Tibial nerve (tissue), 4 donors: Measurements from ENCODE around the gene TRIP11. TPM values are rescaled to one million over a fixed set of nuclear protein-coding genes. Genes with fewer than 3 reads are reported as not detected.

ENCODE experiments used
- DNase-seq, 2 donors: peaks; one replicate each; pipeline ENCODE4 v3.0.0-alpha.2; 2019; ENCODE audit warnings: low spot score in 2 of 2
- H3K27ac ChIP-seq, 4 donors: fragments of 200-600 bp; sonication (generic) in 3 of 4; one replicate each; pipeline ENCODE4 v1.5.1; 2017 to 2019; ENCODE audit warnings: mild to moderate bottlenecking in 1 of 4
- H3K27me3 ChIP-seq, 2 donors: fragments of 200-600 bp; sonication (generic) in 1 of 2; one replicate each; pipeline versions ENCODE4 v1.5.1 to v1.6.0; 2017 to 2019
- H3K36me3 ChIP-seq, 3 donors: fragments of 200-600 bp; sonication (generic); one replicate each; pipeline ENCODE4 v1.5.1; 2018 to 2019
- H3K4me1 ChIP-seq, 4 donors: fragments of 200-600 bp; sonication (generic) in 3 of 4; one replicate each; pipeline ENCODE4 v1.5.1; 2017 to 2019
- H3K4me3 ChIP-seq, 4 donors: fragments of 200-600 bp; sonication (generic) in 3 of 4; one replicate each; pipeline ENCODE4 v1.5.1; 2017 to 2019; ENCODE audit warnings: mild to moderate bottlenecking in 1 of 4, moderate library complexity in 1 of 4
- H3K9me3 ChIP-seq, 4 donors: fragments of 200-600 bp; sonication (generic) in 3 of 4; one replicate each; pipeline ENCODE4 v1.5.1; 2017 to 2019
- EP300 ChIP-seq, 2 donors: sonication (generic); formaldehyde crosslinking; IDR thresholded peaks; one replicate each; pipeline ENCODE4 v1.6.1; 2017; ENCODE audit warnings: antibody characterized with exemption in 2 of 2, mild to moderate bottlenecking in 1 of 2
- POLR2A ChIP-seq, 2 donors: fragments of 450-650 bp; IDR thresholded peaks; one replicate each; pipeline ENCODE4 v1.6.1; 2017; ENCODE audit warnings: antibody characterized with exemption in 2 of 2, mild to moderate bottlenecking in 2 of 2, moderate library complexity in 2 of 2
- WGBS, 2 donors: methylation state at CpG; one replicate each; pipeline ENCODE4 v1.1.5; 2018; 5-methylcytosine and 5-hydroxymethylcytosine counted together
- total RNA-seq, 4 donors: library from RNA; depleted of rRNA; stranded (reverse); fragments of >200 nt; gene quantifications; one replicate each; pipeline ENCODE4 v1.1.0, GENCODE V29; 2016
- TF ChIP-seq, protein P1 (sequence below), 5 experiments: fragments of 200-600 bp in 3 of 5; fragments of 450-650 bp in 2 of 5; sonication (generic) in 3 of 5; IDR thresholded peaks; one replicate each; pipeline ENCODE4 v1.5.1; 2016 to 2019; ENCODE audit warnings: antibody characterized with exemption in 5 of 5, mild to moderate bottlenecking in 3 of 5, moderate library complexity in 2 of 5

Gene TRIP11
- total RNA-seq, 4 donors from 2014 or later = 26.9 to 33.5 (median 33.3) TPM

DNA sequence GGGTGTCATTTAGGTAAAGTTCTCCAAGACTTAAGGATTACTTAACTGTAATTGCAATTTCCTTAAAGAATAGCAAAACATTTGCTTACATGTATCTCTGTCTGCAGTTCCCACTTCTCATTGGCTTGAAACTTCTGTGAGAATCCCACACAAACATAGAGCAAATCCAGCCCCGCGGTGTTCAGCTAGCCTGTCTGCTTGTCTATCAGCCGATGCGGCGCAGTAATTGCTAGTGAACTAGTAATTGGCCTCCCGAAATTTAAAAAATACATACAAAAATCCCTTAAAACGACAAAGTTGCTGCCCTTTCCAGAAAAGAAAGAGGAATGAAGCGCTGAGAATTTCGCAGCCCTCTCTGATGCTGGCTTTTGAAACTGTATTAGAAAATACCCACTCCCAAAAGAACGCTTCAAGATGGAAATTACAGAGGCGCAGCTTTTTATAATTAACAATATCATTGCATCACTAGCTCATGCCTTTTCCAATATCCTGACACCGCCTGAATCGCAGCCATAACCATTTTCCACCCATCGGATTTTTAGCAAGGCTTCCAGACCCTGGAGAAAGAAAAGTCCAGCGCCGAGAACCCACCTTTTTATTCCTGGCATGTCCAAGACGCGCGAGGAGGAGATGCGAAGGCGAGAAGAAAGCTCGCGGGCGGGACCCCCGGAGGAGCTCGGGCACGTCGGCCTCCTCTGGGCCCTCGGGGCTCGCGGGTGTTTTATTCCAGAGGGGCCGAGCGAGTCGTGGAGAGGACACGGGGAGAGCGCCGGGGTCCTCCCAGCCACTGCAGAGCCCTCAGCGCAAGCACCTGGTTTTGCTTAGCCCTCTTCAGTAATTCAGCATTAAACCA lies 93.0 kb downstream of the TRIP11 start:
- peaks cover 0 to 2% (median 0%) of the 10 kb centered on the region in 3 donors for H3K36me3 ChIP-seq
- peak in 1 of 2 donors; percentile 33 for DNase-seq

DNA sequence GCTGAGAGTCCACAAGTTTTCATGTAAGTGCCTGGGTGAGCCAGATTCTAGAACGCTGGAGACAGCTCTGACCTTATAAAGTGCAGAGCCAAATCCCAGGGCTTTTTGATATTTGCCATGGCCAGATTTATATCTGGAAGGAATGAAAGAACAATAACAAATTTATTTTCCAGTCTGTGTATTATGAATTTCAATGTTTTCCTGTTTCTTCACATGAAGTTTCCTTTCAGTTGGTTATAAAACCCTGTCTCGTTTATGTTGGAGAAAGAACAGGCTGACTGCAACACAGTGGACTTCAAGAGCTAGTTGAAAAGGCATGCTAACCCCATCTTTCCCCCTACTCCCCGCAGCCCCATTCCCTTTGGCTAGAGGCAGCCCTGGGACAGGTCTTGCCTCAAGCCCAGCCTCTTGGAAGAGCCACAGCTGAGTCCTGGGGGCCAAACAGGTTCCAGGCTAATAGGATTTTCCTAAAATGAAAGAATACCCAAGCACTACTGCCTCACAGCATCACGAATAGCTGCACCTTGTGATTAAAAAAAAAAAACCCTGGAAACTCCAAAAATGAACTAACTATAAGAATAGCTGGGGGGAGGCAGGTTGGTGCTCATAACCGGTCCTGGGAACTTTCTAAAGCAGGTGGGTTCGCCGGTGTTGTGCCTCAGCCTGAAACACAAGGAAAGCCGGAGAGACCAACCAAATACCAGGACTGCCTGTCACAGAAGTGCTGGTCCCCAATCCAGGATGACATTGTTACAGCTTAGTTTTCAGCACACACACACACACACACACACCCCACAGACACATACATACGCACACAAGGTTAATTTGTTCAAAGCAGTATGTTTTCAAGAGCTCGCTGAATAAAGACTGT lies 93.9 kb downstream of the TRIP11 start:
- TF ChIP-seq EP300 (IDR thresholded peaks at IDR 0.05) (no peak), POLR2A (IDR thresholded peaks at IDR 0.05) (no peak)
- TF ChIP-seq, protein P1, sequence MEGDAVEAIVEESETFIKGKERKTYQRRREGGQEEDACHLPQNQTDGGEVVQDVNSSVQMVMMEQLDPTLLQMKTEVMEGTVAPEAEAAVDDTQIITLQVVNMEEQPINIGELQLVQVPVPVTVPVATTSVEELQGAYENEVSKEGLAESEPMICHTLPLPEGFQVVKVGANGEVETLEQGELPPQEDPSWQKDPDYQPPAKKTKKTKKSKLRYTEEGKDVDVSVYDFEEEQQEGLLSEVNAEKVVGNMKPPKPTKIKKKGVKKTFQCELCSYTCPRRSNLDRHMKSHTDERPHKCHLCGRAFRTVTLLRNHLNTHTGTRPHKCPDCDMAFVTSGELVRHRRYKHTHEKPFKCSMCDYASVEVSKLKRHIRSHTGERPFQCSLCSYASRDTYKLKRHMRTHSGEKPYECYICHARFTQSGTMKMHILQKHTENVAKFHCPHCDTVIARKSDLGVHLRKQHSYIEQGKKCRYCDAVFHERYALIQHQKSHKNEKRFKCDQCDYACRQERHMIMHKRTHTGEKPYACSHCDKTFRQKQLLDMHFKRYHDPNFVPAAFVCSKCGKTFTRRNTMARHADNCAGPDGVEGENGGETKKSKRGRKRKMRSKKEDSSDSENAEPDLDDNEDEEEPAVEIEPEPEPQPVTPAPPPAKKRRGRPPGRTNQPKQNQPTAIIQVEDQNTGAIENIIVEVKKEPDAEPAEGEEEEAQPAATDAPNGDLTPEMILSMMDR (IDR thresholded peaks at IDR 0.05) = no peak
- no peak for DNase-seq
- peak overlapping the region; percentile 67 to 91 (median 83) for H3K27ac ChIP-seq
- peaks cover 0 to 28% (median 0%) of the 10 kb centered on the region in 4 donors for H3K4me1 ChIP-seq
- peak overlapping the region; percentile 30 to 87 (median 60) for H3K4me3 ChIP-seq
- H3K27me3 ChIP-seq = peaks cover 0 to 4% of the 10 kb centered on the region in 2 donors
- peaks cover 0 to 11% (median 0%) of the 10 kb centered on the region in 3 donors for H3K36me3 ChIP-seq
- 19 to 28% methylated on average over 10 of the region's 10 CpGs for WGBS, 2 donors
- H3K9me3 ChIP-seq = no peaks in the 10 kb centered on the region

More for the DNA sequence above, 93.0 kb downstream of the TRIP11 start:
- TF ChIP-seq, protein P1 (IDR thresholded peaks at IDR 0.05) = no peak
- TF ChIP-seq POLR2A (IDR thresholded peaks at IDR 0.05) = no peak
- TF ChIP-seq EP300 (IDR thresholded peaks at IDR 0.05) = peak in 1 of 2 donors; percentile 33
- 6 to 7% methylated on average over 38 of the region's 38 CpGs for WGBS, 2 donors
- H3K27me3 ChIP-seq = peaks cover 0 to 4% of the 10 kb centered on the region in 2 donors
- peak overlapping the region; percentile 30 to 87 (median 60) for H3K4me3 ChIP-seq
- H3K9me3 ChIP-seq = no peaks in the 10 kb centered on the region
- peaks cover 0 to 27% (median 0%) of the 10 kb centered on the region in 4 donors for H3K4me1 ChIP-seq
- peak overlapping the region; percentile 67 to 91 (median 83) for H3K27ac ChIP-seq

DNA sequence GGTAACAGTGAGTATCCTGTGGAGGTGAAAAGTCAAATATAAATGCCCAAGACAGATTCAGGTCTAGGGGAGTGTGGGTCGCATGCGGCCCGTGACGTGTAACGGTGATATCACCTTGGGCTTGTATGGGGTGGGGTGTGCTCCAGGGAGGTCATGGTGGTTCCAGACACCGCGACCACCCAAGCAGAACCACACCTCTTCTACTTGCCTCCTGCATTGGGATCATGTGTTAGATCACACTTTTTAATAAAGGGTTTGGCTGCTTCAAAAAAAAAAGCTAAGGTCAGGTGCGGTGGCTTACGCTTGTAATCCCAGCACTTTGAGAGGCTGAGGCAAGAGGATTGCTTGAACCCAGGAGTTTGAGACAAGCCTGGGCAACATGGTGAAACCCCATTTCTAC lies 96.9 kb downstream of the TRIP11 start:
- Histone ChIP-seq H3K27ac (peak overlapping the region in 1 of 4 donors; percentile 88), H3K4me3 (no peak overlapping the region), H3K36me3 (peaks cover 0 to 36% (median 0%) of the 10 kb centered on the region in 3 donors), H3K4me1 (peaks cover 0 to 22% (median 0%) of the 10 kb centered on the region in 4 donors), H3K9me3 (no peaks in the 10 kb centered on the region), H3K27me3 (peaks cover 0 to 4% of the 10 kb centered on the region in 2 donors)
- 93 to 96% methylated on average over 9 of the region's 9 CpGs for WGBS, 2 donors
- DNase-seq = no peak
- TF ChIP-seq EP300 (IDR thresholded peaks at IDR 0.05) (no peak), POLR2A (IDR thresholded peaks at IDR 0.05) (no peak)
- TF ChIP-seq, protein P1 (IDR thresholded peaks at IDR 0.05) = no peak

DNA sequence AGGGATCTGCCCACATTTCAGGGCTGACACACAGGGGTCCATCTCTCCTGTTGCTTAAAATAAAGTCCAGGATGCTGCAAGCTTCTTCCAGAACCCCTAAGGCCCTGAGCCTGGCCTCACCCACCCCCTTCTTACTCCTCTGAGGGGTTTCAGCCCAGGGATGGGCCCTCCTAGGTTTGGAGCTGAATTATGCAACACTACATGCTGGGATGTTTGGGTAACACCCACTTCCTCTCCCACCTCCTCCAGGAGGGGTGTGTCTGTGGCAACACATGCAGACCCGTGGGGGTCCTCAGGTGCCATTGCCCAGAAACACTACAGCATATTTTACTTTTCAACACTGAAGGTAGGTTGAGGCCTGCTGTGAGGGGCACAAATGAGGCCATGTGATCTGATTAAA lies 97.7 kb downstream of the TRIP11 start:
- TF ChIP-seq POLR2A (IDR thresholded peaks at IDR 0.05) = no peak
- TF ChIP-seq, protein P1 (IDR thresholded peaks at IDR 0.05) = no peak
- no peak for TF ChIP-seq EP300 (IDR thresholded peaks at IDR 0.05)
- Histone ChIP-seq H3K4me3 (no peak overlapping the region), H3K4me1 (peaks cover 0 to 20% (median 0%) of the 10 kb centered on the region in 4 donors), H3K36me3 (peaks cover 0 to 43% (median 0%) of the 10 kb centered on the region in 3 donors), H3K9me3 (no peaks in the 10 kb centered on the region), H3K27me3 (peaks cover 0 to 2% of the 10 kb centered on the region in 2 donors), H3K27ac (peak overlapping the region in 2 of 4 donors; percentile 7 to 46)
- no peak for DNase-seq
- WGBS, 2 donors = 27 to 50% methylated on average over 1 of the region's 1 CpG
